MM.1S (cell line): Measurements from ENCODE around the gene NRAS.
"Not testable (repeated sequence)": the region's sequence is repeated elsewhere in the genome, so short reads cannot be mapped to it uniquely, and the experiment has no call there.

ENCODE experiments used
- DNase-seq: peaks from one replicate; pipeline ENCODE4 v3.0.0-alpha.2; 2015
- H2AFZ ChIP-seq: fragments of 300-600 bp; sonication (generic); 2 replicates; pipeline ENCODE4 v1.6.0; 2016; ENCODE audit warnings: antibody characterized with exemption, low read length
- H3F3A ChIP-seq: fragments of 300-600 bp; sonication (generic); 2 replicates; pipeline ENCODE4 v1.6.1; 2016; ENCODE audit warnings: mild to moderate bottlenecking, antibody characterized with exemption, low read length, moderate library complexity, mixed read lengths; ENCODE audit not compliant: insufficient read depth
- H3K27ac ChIP-seq: fragments of 300-600 bp; sonication (generic); 2 replicates; pipeline ENCODE4 v1.5.1; 2016; ENCODE audit warnings: mild to moderate bottlenecking, low read length
- H3K27me3 ChIP-seq: fragments of 300-600 bp; sonication (generic); replicated peaks from 2 replicates; pipeline ENCODE4 v1.6.0; 2016; ENCODE audit warnings: low read length; ENCODE audit not compliant: insufficient read depth
- H3K36me3 ChIP-seq: fragments of 300-600 bp; sonication (generic); replicated peaks from 2 replicates; pipeline ENCODE4 v1.6.1; 2016; ENCODE audit warnings: mild to moderate bottlenecking, low read length, mixed read lengths; ENCODE audit not compliant: insufficient read depth
- H3K4me1 ChIP-seq: fragments of 300-600 bp; sonication (generic); 2 replicates; pipeline ENCODE4 v1.6.1; 2016; ENCODE audit warnings: low read length, mixed read lengths
- H3K4me2 ChIP-seq: fragments of 300-600 bp; sonication (generic); 2 replicates; pipeline ENCODE4 v1.6.0; 2016; ENCODE audit warnings: low read depth, low read length
- H3K4me3 ChIP-seq: fragments of 300-600 bp; sonication (generic); 2 replicates; pipeline ENCODE4 v1.5.1; 2016; ENCODE audit warnings: low read length, mixed read lengths
- H3K79me2 ChIP-seq: fragments of 300-600 bp; sonication (generic); 2 replicates; pipeline ENCODE4 v1.6.1; 2016; ENCODE audit warnings: mixed run types, low read length, mixed read lengths
- H3K9ac ChIP-seq: fragments of 300-600 bp; sonication (generic); 2 replicates; pipeline ENCODE4 v1.6.1; 2016; ENCODE audit warnings: low read length, mixed read lengths
- H3K9me2 ChIP-seq: fragments of 300-600 bp; sonication (generic); replicated peaks from 2 replicates; pipeline ENCODE4 v1.6.1; 2016; ENCODE audit warnings: mild to moderate bottlenecking, low read length, mixed read lengths; ENCODE audit not compliant: insufficient read depth
- H3K9me3 ChIP-seq: fragments of 300-600 bp; sonication (generic); replicated peaks from 2 replicates; pipeline ENCODE4 v1.6.1; 2016; ENCODE audit warnings: mild to moderate bottlenecking, low read length, mixed read lengths; ENCODE audit not compliant: insufficient read depth
- H4K20me1 ChIP-seq: fragments of 300-600 bp; sonication (generic); 2 replicates; pipeline ENCODE4 v1.6.1; 2016; ENCODE audit warnings: mild to moderate bottlenecking, low read length, moderate library complexity, mixed read lengths; ENCODE audit not compliant: insufficient read depth
- EZH2 ChIP-seq: fragments of 300-600 bp; sonication (generic); optimal IDR thresholded peaks from 2 replicates; pipeline ENCODE3; 2017; ENCODE audit warnings: low read depth, mild to moderate bottlenecking, antibody characterized with exemption, low read length, mixed read lengths
- EZH2phosphoT487 ChIP-seq: fragments of 300-600 bp; sonication (generic); IDR thresholded peaks from 2 replicates; pipeline ENCODE4 v1.6.1; 2018; ENCODE audit warnings: antibody characterized with exemption, low read length
- TF ChIP-seq, protein P1 (sequence below): fragments of 300-600 bp; sonication (generic); IDR thresholded peaks from 2 replicates; pipeline ENCODE4 v1.5.1; 2016; ENCODE audit warnings: antibody characterized with exemption, low read length, mixed read lengths

Gene NRAS

DNA sequence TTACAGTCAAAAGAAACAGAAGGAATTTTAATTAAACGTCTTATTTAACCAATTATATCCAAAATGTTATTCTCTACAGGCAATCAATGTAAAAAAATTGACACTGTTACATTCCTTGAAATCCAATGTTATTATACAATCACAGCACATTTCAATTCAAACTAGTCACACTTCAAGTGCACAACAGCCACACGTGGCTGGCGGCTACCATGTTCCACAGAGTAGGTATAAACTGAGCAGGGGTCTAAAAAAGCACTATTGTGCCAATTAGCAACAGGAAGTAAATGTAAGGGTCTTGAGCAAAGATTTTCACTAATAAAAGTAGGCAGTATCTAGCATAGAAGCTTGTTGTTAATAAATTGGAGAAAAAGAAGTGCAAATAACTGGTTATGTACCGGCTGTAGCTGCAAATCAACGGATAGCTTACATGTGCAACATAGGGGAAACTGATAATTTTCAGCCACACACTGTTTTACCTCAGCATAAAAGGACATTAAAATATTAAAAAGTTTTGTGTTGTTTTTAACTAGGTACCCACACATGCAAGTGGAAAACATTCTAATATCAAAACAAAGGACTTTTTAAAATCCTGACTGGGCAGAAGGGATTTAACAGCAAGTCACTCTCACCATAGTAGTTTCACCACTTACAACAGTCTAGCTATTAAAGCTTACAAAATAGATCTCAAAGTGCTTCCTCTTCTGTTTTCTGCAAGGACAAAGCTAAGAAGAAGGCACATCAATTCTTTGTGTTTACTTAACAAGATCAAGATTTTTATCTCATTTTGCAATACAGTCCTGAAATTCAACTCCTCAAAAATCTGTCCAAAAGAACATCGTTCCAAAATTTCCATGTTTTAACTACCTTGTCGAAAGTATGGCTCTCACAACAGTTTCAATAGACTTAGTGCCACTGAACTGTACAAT is 38.7 kb upstream of the NRAS start:
- H2AFZ ChIP-seq: no peak overlapping the region
- no peaks in the 10 kb centered on the region for H3K36me3 ChIP-seq
- TF ChIP-seq EZH2phosphoT487: no peak
- TF ChIP-seq EZH2: no peak
- TF ChIP-seq, protein P1, sequence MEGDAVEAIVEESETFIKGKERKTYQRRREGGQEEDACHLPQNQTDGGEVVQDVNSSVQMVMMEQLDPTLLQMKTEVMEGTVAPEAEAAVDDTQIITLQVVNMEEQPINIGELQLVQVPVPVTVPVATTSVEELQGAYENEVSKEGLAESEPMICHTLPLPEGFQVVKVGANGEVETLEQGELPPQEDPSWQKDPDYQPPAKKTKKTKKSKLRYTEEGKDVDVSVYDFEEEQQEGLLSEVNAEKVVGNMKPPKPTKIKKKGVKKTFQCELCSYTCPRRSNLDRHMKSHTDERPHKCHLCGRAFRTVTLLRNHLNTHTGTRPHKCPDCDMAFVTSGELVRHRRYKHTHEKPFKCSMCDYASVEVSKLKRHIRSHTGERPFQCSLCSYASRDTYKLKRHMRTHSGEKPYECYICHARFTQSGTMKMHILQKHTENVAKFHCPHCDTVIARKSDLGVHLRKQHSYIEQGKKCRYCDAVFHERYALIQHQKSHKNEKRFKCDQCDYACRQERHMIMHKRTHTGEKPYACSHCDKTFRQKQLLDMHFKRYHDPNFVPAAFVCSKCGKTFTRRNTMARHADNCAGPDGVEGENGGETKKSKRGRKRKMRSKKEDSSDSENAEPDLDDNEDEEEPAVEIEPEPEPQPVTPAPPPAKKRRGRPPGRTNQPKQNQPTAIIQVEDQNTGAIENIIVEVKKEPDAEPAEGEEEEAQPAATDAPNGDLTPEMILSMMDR: no peak
- peaks cover 73% of the 10 kb centered on the region for H3K79me2 ChIP-seq
- peak; percentile 7 for DNase-seq
- no peaks in the 10 kb centered on the region for H3K27me3 ChIP-seq
- H3K4me2 ChIP-seq: peak overlapping the region; percentile 82
- H3K27ac ChIP-seq: peak overlapping the region; percentile 92
- peaks cover 42% of the 10 kb centered on the region for H4K20me1 ChIP-seq
- peaks cover 38% of the 10 kb centered on the region for H3K4me1 ChIP-seq
- H3K4me3 ChIP-seq: peak overlapping the region; percentile 99
- H3K9me2 ChIP-seq: no peaks in the 10 kb centered on the region
- no peaks in the 10 kb centered on the region for H3K9me3 ChIP-seq
- H3K9ac ChIP-seq: peak overlapping the region; percentile 42
- H3F3A ChIP-seq: peaks cover 19% of the 10 kb centered on the region

DNA sequence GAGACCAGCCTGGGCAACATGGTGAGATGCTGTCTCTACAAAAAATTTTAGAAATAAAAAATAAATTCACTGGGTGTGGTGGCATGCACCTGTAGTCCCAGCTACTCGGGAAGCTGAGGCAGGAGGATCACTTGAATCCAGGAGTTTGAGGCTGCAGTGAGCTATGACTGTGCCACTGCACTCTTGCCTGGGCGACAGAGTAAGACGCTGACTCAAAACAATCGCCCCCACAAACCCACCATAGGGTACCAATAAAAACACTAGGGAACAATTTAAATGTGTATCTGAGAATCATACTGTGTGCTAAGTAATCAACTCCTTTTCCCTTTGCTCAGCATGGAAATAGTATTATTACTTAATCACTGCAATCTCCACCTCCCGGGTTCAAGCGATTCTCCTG is 37.1 kb upstream of the NRAS start:
- Histone ChIP-seq H3K4me1 (peaks cover 38% of the 10 kb centered on the region), H4K20me1 (peaks cover 55% of the 10 kb centered on the region), H3F3A (peaks cover 19% of the 10 kb centered on the region), H3K79me2 (peaks cover 88% of the 10 kb centered on the region), H3K4me2 (peak overlapping the region; percentile 82; the same call in 1 of the 2 replicates)
- not testable (repeated sequence) for H3K9ac ChIP-seq, DNase-seq, H3K36me3 ChIP-seq, H3K9me2 ChIP-seq, H3K27me3 ChIP-seq, H3K27ac ChIP-seq, H2AFZ ChIP-seq, H3K4me3 ChIP-seq, H3K9me3 ChIP-seq

DNA sequence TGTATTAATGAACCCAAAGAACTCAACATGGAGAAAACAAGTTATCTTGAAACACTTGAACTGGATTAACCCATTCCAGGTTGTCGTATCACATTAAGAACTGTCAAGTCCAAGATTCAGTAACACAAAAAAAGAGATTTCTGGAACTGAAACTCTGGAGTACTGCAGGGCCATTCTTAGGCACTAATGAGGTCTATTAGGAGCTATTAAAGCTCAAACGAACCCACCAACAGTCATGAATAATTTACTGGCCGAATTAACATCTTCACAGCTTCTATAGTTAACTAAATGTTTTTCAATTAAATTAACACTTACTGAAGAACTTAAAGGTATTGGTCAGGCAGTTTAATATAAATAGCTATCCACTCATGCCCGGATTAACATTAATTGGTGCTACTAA is 36.6 kb upstream of the NRAS start:
- H3K9me2 ChIP-seq: no peaks in the 10 kb centered on the region
- no peaks in the 10 kb centered on the region for H3K27me3 ChIP-seq
- no peak overlapping the region for H3K4me3 ChIP-seq
- peaks cover 55% of the 10 kb centered on the region for H4K20me1 ChIP-seq
- H3K4me2 ChIP-seq: no peak overlapping the region
- no peak overlapping the region for H2AFZ ChIP-seq
- peaks cover 33% of the 10 kb centered on the region for H3K4me1 ChIP-seq
- H3K36me3 ChIP-seq: peaks cover 5% of the 10 kb centered on the region; the same call in 1 of the 2 replicates
- H3K9ac ChIP-seq: no peak overlapping the region
- peaks cover 19% of the 10 kb centered on the region for H3F3A ChIP-seq
- no peak for DNase-seq
- no peak overlapping the region for H3K27ac ChIP-seq
- H3K79me2 ChIP-seq: peaks cover 94% of the 10 kb centered on the region
- H3K9me3 ChIP-seq: no peaks in the 10 kb centered on the region
- no peak for TF ChIP-seq EZH2phosphoT487
- TF ChIP-seq, protein P1: no peak
- no peak for TF ChIP-seq EZH2

DNA sequence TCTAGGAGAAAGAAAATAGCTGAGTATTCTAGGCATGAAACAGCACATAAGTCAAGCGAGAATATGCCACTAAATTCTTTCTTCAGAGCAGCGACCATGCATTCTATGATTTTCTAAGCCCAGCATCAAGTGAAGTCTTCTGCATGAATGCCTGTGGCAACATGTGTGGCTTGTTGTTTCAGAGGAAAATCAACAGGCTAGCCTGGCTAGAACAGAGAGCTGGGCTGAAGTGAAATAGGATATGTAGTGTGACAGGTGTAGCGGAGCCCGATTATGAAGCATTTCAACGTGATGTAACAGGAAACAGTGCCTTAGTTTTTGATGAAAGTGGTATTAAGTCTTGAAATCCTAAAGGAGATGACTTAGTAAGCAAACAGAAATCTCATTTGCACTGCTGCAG is 34.2 kb upstream of the NRAS start:
- no peak overlapping the region for H3K9ac ChIP-seq
- H3K27ac ChIP-seq: no peak overlapping the region
- TF ChIP-seq, protein P1: no peak
- no peak for TF ChIP-seq EZH2phosphoT487
- no peak for TF ChIP-seq EZH2
- no peak overlapping the region for H3K4me3 ChIP-seq
- H3K9me3 ChIP-seq: no peaks in the 10 kb centered on the region
- no peaks in the 10 kb centered on the region for H3K9me2 ChIP-seq
- peaks cover 33% of the 10 kb centered on the region; the same call in 1 of the 2 replicates for H3K4me1 ChIP-seq
- no peaks in the 10 kb centered on the region for H3K27me3 ChIP-seq
- H3K4me2 ChIP-seq: no peak overlapping the region
- peaks cover 5% of the 10 kb centered on the region; the same call in 1 of the 2 replicates for H3K36me3 ChIP-seq
- H3F3A ChIP-seq: peaks cover 5% of the 10 kb centered on the region; the same call in 1 of the 2 replicates
- peaks cover 100% of the 10 kb centered on the region for H3K79me2 ChIP-seq
- no peak overlapping the region for H2AFZ ChIP-seq
- H4K20me1 ChIP-seq: peaks cover 55% of the 10 kb centered on the region
- no peak for DNase-seq
